Epidermal melanocyte (primary cell): Measurements from ENCODE around the gene HAND1.

Source experiments
- DNase-seq: peaks from one replicate; pipeline ENCODE4 v3.0.0; 2011; ENCODE audit warnings: low spot score; ENCODE audit not compliant: insufficient read length

Gene HAND1

DNA sequence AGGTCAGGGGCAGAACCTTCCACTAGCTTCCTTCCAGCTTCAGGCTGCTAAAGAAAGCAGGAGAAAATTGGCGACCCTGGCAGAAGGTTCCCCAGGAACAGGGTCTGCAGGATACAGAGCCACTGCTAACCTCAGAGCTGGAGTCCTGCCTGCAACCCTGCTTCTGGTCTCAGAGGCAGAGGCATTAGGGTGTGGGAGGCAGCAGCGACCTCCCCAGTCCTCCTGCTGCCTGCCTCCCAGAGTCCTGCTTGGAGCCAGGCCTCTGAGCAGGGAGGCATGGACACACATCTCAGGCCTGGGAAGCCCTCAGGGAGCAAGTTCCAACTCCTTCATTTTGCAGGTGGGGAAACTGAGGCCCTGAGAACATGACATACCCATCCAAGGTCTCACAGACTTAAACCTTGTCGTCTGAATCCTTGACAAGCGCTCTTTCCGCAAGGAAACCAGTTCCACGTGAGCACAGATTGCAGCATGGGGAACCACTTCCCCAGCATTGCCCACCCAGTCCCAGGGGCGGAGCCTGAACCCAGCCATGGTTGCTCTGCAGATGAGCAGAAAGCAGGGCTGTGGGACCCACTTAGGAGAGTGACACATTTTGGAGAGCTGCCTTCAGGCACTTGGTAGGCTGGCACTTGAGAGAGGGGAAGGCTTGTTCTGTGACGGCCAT lies 28.2 kb upstream of the HAND1 start:
- no peak for DNase-seq

DNA sequence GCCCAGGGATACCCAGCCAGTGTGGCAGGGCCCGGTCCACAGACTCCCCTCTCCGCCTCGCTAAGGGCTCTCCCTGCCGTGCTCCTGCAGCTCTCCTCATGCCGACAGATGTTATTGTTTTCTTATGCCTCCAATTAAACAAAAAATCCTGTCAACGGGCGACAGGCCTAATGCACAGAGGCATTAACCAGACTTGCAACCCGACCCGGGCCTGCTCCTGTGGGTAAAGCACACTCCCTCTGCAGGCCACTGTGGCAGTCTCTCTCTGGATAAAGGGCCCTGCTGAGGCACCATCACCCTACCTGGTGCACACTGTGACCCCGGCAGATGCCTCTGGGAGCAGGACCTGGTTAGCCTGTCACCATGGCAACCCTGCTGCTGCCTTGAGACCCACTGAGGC lies 27.5 kb upstream of the HAND1 start:
- DNase-seq = no peak

DNA sequence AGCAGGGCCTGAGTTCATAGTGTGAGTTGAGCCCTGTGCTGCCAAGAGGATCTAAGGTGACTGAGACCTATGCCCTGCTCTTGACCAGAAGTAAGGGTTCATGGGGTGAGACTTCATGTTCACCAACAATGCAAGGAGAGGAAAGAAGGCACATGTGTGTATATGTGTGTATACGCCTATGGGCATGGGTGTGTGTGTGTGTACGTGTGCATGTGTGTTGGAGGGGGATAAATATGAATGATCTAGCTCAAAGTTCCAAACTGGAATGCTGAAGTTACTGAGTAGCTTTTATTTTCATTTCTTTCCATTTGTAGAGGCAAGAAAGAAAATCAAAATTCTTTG lies 25.6 kb upstream of the HAND1 start:
- DNase-seq = no peak

DNA sequence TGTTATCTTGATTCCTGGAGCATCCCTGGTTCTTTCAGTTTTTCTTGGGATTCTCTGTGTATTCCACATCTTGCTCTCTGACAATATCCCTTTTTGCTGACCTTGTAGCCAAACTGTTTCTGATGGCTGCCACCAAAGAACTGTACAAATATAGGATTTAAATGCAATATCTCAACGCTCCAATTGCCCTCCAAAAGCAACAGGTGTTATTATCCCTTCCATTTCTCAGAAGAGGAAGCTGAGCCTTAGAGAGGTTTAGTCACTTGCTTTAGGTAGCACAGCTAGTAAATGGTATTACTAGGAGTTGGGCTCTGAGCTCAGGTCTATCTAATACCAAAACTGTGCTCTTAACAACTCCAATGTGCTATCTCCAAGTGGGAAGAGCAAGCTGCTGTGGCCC lies 24.2 kb upstream of the HAND1 start:
- no peak for DNase-seq

DNA sequence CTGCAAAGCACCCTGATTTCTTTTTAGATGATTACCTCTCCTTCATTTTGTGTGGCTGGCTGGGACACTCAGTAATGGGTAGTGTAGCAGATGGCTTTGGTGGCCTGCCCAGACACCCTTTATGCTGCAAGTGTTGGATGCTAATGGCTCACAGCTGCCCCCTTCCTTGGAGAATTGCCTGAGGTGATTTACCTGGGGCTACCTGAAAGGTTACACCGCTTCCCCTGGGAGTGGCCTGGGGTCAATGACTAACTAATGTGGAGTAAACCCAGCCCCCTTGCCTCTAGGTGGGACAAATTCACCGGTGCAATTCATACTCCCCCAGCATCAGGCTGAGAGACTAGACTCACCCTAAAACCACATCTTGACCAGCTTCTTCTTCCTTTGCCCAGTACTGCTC lies 23.5 kb upstream of the HAND1 start:
- no peak for DNase-seq

DNA sequence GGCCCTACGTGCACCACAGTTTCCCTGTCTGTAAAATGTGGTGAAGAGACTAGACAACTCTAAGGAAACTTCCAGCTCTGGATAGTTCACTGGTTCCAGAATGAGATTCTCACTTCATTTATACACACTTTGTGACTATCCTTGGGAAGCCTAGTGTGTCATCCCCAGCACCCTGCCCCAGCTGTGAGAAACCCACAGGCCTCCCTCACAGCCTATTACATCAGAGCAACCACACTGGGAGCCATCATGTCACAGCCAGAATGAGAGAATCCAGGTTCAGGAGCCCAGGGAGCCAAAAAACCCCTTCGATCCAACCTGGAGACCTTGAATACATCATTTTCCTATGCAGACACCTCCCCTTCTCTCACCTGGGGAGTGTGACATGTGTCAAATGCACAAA lies 21.0 kb upstream of the HAND1 start:
- DNase-seq = no peak

DNA sequence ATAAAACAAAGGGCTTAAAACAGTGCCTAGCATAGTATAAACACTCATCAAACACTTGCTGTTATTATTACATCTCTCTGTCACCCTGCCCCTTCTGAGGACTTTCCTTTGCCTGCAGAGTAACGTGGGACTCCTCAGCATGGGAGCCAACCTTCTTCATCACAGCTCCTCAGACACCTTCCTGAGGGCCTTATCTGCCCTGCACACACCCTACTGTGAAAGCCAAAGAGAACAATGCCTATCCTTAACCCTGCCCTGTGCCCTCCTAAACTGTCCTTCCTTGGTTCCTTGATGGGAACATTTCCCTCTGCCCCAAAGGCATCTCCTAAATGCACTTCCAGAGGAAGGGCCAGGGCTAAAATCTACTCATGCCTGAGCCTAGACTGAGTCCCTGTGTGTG lies 20.6 kb upstream of the HAND1 start:
- no peak for DNase-seq

DNA sequence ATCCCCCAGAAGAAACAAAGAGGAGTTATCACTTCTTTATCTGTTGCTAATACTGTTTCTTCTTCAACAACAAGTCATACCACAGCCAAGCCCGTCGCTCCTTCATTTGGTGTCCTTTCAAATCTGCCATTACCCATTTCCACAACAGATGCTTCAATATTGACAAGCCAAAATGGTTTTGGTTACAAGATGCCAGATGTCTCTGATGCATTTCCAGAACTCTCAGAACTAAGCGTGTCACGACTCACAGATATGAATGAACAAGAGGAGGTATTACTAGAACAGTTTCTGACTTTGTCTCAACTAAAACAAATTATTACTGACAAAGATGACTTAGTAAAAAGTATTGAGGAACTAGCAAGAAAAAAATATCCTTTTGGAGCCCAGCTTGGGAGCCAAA lies 16.0 kb upstream of the HAND1 start:
- no peak for DNase-seq

DNA sequence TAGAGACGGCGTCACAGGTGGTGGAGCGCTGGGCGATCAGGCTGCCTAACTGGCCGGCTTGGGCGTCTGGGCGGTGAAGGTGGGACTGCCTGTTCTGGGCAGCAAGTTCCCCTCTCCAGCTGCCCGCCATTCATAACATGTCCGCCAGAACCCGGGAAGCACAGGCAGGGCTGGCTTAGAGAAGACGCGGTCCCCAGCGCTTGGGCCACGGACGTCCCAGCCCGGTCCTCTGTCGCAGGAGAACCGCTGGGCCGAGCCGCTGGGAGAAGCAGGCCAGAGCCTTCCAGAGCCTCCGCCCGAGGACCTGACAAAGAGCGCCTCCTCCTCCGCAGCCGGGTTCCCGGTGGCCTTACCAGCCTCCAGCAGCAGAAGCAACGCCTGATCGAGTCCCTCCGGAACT lies 15.2 kb upstream of the HAND1 start:
- DNase-seq = no peak

DNA sequence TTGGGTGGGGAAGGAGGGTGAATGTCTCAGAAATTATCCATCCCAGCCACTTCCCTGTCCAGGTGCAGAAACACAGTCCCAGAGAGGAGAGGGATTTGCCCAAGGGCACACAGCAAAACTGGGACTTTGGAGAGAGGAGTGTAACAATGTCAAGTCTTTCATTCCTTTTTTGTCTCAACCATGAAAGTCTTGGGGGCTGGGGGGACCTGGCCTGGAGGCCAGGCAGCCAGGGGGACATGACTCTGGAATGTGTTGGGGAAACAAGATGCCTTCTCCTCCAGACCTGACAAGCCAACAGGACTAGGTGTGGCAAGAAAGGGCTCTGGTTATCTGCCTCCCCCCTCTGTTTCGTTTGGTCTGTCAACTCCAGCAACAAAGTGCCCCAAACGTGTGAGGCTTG lies 13.9 kb upstream of the HAND1 start:
- no peak for DNase-seq

DNA sequence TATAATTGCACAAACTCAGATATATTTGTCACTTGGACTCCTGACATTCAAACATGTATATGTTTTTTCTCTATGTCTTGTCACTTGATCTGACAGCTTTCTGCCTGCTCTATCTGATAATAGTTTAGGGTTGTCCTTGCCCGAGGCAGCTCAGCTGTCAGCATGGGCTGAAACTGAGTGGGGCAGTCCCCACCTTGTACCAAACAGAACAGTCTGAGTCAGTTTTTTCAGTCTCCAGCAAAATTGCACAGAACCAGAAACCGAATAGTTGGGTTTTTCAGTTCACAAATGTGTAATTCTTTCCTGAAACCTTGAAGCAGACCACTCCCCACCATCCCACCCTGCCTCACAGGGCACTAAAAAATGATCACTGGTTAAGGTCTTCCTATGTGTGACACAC lies 9.5 kb upstream of the HAND1 start:
- no peak for DNase-seq

DNA sequence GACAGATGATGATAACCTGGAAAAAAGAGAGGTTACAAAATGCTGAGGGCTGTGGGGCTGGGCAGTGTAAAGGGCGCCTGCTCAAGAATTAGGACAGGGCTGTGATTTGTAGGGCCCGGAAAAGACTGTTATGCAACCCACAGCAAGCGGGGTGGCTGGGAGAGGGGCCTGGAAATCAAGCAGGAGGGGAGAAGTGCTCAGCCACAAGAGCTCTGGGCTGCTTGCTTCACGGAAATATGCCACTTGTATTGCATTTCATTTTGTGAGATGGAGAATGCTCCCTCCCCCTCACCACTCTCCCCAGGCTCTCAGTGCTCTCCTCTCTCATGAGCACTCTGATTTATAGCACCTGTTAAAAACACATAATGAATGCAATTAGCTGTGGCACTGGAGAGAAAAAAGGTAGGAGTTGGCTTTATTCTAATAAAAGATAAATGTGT lies 8.4 kb upstream of the HAND1 start:
- no peak for DNase-seq

DNA sequence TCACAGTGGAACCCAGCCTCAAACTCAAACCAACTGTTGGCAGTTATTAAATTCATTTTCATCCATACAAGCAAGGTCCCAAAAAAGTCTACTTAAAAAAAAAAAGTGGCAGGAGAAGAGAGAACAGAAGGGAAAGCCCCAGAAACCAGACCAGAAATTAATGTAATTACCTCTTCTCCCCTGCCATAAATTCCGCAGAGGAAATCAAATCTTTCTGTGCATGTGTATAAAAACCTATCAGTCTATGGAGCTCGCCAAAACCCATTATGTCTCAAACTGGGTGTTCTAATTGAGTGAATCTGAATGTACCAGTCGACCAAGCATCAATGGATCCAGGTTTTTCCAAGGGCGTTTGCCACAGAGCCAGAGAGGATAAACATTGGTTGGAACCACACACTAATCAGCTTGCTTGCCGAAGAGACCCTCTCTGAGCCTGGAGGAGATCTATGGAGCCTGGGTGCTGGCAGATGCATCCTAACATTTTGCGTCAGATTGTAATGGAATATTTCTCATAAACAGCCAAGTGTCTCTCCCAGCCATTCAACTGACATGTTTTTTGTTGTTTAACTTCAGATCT lies 7.9 kb upstream of the HAND1 start:
- no peak for DNase-seq

DNA sequence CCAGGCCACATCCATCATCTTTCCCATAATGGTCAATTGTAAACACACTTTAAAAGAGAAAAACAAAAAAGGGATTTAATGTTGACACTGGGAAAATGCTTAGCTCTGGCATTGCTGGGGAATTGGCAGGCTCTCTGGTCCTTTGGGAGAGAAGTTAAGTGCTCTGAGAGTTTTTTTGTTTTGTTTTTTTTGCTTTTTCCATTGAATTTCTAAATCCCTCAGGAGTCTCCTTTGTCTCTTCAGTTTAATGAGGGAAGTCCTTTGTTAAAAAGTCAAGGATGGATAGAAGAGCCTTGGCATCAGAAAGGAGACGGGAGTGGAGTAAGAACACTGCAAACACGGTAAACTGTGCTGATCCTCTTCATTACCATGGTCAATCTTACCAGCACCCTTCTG lies 7.1 kb upstream of the HAND1 start:
- DNase-seq = no peak

DNA sequence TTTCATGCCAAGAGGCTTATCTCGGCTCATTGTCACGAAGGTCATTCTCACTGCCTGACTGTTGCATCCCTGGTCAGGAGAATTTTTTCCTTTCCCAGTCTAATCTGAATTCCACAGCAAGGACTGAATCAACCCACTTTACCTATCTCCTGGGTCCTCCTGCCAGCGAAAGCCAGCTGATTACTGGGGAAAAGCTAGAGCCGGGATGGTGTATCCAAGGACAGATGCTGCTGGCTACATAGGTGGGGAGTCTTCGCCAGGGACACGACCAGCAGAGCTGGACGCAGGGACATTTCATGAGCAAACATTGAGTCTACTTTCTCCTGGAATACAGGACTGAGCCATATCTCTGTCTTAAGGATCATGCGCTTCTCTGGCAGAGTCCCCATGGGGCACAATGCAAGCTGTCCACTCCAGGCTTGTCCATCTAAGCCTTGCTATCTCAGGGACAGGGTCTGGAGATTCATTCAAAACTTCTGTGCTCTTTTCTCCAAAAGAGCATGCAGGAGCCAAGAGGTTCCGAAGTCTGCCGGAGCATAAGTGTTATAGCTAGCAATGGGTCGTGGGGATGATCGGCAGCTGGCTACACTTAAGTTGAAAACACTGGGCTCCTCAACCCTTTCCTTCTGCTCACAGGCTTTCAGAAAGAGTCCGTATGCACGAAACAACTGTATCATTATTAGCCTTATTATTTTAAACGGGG lies 6.5 kb upstream of the HAND1 start:
- no peak for DNase-seq

DNA sequence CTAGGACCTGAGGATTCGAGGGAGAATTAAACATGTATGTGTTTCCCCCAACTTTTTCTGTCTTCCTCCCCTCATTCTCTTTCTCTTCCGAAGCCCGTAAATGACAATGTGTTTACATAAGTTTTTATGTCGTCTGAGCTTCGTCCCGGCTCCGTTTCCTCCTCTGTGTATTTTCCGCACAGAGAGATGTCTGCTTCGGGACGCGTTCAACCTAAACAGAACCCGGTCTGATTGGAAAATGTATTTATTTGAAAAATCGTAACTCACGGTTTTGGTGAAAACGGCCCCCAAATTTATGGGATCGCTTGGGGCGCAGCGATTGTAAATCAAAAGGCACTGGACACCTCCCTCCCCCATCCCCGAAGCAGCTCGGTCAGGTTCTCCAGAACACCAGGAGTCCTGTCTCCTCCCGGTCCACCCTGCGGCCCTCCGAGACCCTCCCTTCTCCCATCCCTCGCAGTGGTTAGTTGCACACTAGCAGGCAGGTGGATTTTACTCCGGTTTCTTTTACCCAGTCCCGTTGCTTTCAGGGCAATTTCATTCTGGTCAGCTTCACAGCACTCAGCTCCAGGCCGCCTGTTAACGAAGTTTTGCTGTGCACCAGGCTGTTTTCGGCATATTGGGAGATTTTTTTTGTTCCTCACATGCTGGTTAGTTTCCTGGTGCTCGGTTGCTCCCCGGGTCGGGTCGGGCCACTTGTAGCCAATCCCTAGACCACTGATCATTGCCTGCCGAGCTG lies 5.8 kb upstream of the HAND1 start:
- DNase-seq = no peak

DNA sequence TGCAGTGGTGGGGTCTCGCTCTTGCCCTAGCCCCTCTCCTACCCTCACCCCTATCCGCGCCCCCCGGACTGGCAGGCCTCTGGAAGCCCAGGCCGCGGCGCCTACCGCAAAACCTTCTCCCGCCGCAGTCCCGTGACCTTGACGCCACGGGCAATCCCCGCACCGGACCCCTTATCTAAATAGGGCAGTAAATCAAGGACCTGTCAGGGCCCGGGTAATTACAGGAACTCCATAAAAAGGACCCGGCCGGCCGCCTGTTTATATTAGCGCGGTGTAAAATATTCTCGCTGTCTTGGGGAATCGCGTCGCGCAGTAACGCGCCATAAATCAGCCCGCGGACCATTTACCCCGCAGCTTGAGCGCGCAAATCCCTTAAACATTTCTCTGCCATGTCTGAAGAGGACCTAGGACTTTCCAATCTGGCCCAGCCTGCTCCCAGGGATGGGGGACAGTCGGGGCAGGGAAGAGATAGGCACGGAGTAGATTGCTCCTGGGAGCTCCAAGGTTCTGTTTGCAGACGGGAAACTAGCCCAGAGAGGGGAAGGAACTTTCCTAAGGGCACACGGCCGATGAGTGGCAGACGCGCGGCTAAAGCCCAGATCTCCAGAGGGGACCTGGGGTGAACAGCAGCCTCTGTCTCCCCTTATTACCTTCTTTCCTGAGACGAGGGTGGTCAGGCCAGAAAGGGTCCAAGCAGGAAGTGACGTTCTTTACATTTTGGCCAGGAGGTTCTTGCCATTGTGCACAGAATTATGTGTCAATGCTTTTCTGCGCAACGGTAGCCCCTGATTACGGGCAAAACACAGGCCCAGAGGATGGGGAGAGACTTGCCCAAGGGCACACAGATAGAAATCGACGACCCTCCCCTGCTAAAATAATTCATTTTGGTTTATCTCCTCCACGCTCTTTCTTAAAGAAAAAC lies 4.8 kb upstream of the HAND1 start:
- DNase-seq = no peak

DNA sequence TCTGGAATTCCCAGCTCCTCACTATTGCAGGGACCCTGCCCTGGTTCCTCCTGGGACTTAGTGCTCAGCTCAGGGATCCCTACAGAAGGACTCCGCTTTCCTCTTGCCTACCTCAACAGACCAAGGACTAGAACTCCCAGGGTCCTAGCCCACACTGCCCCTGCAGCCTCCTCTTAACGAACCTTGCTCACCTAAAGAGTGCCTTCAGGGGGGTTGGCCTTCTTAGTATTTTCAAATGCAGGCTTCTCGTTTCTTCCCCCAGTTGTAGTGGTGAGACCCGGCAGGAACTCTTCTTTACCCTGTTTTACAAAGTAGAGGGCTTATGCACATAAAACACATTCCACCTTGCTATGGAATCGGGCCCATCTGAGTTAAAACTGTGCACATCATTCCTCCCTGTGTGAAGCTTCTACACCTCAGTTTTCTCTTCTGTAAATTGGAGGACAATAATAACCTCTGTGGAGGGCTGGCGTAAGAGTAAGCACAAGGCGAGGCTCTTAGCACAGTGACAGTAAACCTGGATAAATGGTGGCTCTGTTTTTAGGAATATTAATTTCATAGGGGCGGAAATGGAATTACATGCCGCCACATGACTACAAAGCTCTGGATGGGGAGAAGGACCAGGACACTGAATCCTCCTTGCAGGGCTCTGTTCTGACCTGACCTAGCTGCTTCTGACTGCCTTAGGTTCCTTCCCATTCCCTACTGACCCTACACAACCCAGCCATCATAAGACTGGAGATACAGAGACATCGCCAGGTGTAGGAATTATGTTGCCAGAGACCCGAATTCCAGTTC lies 3.8 kb upstream of the HAND1 start:
- DNase-seq = no peak

DNA sequence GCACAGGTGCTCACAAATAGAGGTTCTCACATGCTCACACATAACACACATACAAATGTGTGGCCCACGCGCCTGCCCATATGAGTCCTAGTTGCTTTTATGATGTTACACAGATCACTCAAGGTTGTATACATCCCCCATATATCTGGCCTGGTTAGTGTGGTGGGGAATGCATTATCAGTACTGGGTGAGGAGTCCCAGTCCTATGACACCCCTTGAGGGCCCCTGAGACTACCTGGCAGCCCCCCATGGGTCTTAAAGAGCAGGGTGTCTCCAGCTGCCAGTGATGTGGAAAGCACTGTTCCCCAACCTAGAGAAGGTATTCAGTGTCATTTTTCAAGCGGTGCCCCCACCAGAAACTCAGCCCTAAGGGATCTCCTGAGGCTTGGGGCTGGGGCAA lies 2.8 kb upstream of the HAND1 start:
- DNase-seq = no peak

DNA sequence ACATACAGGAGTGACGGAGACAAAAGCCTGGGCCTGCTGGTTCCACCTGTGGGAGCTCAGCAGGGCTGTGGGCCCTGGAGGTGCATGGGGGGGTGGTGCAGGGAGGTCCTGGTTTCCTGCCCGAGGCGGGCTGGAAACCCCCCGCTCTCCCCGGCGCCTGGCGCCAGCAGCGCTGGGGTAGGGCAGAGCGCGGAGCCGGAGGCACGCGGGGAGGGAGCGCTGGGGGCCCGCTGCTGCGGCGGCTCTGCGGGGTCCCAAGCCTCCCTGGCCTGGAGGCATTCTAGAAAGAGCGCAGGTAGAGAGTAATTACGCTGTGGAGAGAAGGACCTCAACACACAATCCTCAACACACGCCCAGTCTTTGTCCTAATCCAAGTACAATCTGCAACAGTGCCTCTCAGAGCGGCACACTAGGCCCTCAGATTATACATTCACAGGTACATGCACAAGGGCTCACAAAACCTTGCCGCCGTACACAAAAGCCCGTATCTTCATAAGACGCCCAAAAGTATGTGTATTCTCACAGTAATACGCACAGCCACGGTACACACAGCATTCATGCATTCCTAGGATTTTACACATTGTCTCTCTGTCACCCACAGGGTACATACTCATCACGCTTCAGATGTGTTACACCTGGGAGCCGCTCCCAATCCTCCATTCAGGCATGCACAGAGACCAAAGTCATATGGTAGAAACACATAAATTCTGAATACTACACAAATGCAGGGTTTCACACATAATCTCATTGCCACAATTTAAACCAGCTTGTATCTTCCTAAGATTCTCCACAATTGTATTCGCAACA lies 2.1 kb upstream of the HAND1 start:
- DNase-seq = no peak
